Vagina (tissue), 2 donors: Measurements from ENCODE around the gene TEAD2.

Experiments
- POLR2A ChIP-seq, 2 donors: fragments of 450-650 bp; IDR thresholded peaks; one replicate each; pipeline ENCODE4 v1.6.1; 2017; ENCODE audit warnings: antibody characterized with exemption in 2 of 2, mild to moderate bottlenecking in 2 of 2, moderate library complexity in 2 of 2
- POLR2AphosphoS5 ChIP-seq, 2 donors: sonication (generic); formaldehyde crosslinking; IDR thresholded peaks; one replicate each; pipeline ENCODE4 v1.9.0; 2017; ENCODE audit warnings: antibody characterized with exemption in 2 of 2, mild to moderate bottlenecking in 2 of 2, low read depth in 1 of 2; ENCODE audit not compliant: insufficient read depth in 1 of 2
- TF ChIP-seq, protein P1 (sequence below), 3 experiments: fragments of 450-650 bp in 2 of 3; fragments of 200-600 bp in 1 of 3; sonication (generic) in 1 of 3; IDR thresholded peaks; one replicate each; pipeline ENCODE4 v1.5.1; 2017 to 2019; ENCODE audit warnings: antibody characterized with exemption in 3 of 3, mild to moderate bottlenecking in 2 of 3, moderate library complexity in 2 of 3

DNA sequence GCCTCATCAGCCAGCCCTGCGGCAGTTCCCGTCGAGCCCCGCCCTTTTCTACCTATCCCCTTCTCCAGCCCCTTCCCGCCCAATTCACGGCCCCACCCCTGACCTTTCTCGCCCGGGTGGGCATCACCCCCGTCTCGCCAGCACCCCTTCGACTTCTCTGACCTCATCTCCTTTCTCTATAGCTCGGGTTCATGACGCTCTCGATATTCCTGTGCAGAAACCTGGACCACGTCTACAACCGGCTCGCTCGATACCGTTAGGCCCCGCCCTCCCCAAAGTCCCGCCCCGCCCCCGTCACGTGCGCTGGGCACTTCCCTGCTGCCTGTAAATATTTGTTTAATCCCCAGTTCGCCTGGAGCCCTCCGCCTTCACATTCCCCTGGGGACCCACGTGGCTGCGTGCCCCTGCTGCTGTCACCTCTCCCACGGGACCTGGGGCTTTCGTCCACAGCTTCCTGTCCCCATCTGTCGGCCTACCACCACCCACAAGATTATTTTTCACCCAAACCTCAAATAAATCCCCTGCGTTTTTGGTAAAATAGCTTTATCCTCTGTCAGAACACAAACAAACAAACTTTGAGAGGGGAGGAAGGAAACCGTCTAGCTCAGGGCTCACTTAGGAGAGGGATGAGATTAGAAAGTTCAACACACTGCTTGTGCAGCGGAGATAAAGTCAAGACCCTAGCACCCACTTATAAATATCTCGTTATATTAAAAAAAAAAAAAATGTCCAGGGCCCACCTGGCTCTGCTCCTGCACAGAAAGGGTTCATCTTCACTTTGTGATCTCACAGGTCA is 21.9 kb downstream of the TEAD2 start:
- TF ChIP-seq, protein P1, sequence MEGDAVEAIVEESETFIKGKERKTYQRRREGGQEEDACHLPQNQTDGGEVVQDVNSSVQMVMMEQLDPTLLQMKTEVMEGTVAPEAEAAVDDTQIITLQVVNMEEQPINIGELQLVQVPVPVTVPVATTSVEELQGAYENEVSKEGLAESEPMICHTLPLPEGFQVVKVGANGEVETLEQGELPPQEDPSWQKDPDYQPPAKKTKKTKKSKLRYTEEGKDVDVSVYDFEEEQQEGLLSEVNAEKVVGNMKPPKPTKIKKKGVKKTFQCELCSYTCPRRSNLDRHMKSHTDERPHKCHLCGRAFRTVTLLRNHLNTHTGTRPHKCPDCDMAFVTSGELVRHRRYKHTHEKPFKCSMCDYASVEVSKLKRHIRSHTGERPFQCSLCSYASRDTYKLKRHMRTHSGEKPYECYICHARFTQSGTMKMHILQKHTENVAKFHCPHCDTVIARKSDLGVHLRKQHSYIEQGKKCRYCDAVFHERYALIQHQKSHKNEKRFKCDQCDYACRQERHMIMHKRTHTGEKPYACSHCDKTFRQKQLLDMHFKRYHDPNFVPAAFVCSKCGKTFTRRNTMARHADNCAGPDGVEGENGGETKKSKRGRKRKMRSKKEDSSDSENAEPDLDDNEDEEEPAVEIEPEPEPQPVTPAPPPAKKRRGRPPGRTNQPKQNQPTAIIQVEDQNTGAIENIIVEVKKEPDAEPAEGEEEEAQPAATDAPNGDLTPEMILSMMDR (IDR thresholded peaks at IDR 0.05) = no peak
- TF ChIP-seq POLR2A (IDR thresholded peaks at IDR 0.05) (no peak), POLR2AphosphoS5 (IDR thresholded peaks at IDR 0.05; ENCODE audit: insufficient read depth in 1 of 2, low read depth in 1 of 2) (no peak)
